Endothelial cell of umbilical vein (primary cell): ENCODE results near the gene NTRK2. TPM values are rescaled to one million over a fixed set of nuclear protein-coding genes. Genes with fewer than 3 reads are reported as not detected.

Experiments used
- BruUV-seq: library from RNA; stranded (reverse); fragments of 400-500 nt; replicated peaks from 2 replicates; lab custom pipeline; 2021; lab: Mats Ljungman, UMichigan
- CTCF ChIA-PET: fragments of 300-600, 350-600 bp; sonication (Branson Sonifier 250); formaldehyde crosslinking; loops from one replicate; lab custom pipeline; 2021; ENCODE audit warnings: antibody characterized with exemption, inconsistent platforms; lab: Charles Lee
- POLR2A ChIA-PET: fragments of 300-600, 350-600 bp; sonication (Branson Sonifier 250); formaldehyde crosslinking; loops from one replicate; lab custom pipeline; 2021; ENCODE audit warnings: antibody characterized with exemption, inconsistent platforms; lab: Charles Lee
- DNase-seq: peaks from one replicate; pipeline ENCODE4 v3.0.0-alpha.2; 2011; ENCODE audit warnings: low read depth, low spot score
- FAIRE-seq: peaks from 2 replicates; lab custom pipeline; 2011; peaks lifted over from hg19 to GRCh38; lab: Jason Lieb, UNC
- H2AFZ ChIP-seq: 2 replicates; pipeline ENCODE4 v1.6.0; 2012; ENCODE audit warnings: low read depth, low read length, control low read depth, inconsistent platforms
- H3K27ac ChIP-seq: 2 replicates; pipeline ENCODE4 v1.5.1; 2011; ENCODE audit warnings: low read depth, mild to moderate bottlenecking, control low read depth, low read length, moderate library complexity; ENCODE audit not compliant: insufficient read depth
- H3K27me3 ChIP-seq, 2 experiments: 2 replicates each; pipeline versions ENCODE4 v1.6.0 to v1.6.1; 2011; ENCODE audit warnings: low read length in 2 of 2, mixed read lengths in 1 of 2; ENCODE audit not compliant: control insufficient read depth in 2 of 2, insufficient read depth in 2 of 2
- H3K36me3 ChIP-seq, 2 experiments: 2 replicates in 1 of 2; 3 replicates in 1 of 2; pipeline ENCODE4 v1.5.1; 2011; ENCODE audit warnings: low read length in 2 of 2, mild to moderate bottlenecking in 1 of 2, moderate library complexity in 1 of 2; ENCODE audit not compliant: control insufficient read depth in 2 of 2, insufficient read depth in 2 of 2; ENCODE audit errors: extremely low read depth in 1 of 2
- H3K4me1 ChIP-seq: 3 replicates; pipeline ENCODE4 v1.5.1; 2011; ENCODE audit warnings: mild to moderate bottlenecking, low read length; ENCODE audit not compliant: control insufficient read depth, insufficient read depth; ENCODE audit errors: extremely low read depth
- H3K4me2 ChIP-seq: 2 replicates; pipeline ENCODE4 v1.6.1; 2011; ENCODE audit warnings: low read length, control low read depth, mixed read lengths; ENCODE audit not compliant: insufficient read depth
- H3K4me3 ChIP-seq, 3 experiments: fragments of 200-600 bp in 1 of 3; sonication (generic), shearing (Covaris generic) in 1 of 3; replicated peaks in 1 of 3; 2 replicates each; pipeline ENCODE4 v1.5.1; 2011 to 2016; ENCODE audit warnings: control low read depth in 3 of 3, low read length in 3 of 3, mild to moderate bottlenecking in 2 of 3, inconsistent platforms in 1 of 3, low read depth in 1 of 3, moderate library complexity in 1 of 3; ENCODE audit not compliant: insufficient read depth in 1 of 3
- H3K79me2 ChIP-seq: 2 replicates; pipeline ENCODE4 v1.6.0; 2012; ENCODE audit warnings: low read length, inconsistent platforms; ENCODE audit not compliant: control insufficient read depth, insufficient read depth
- H3K9ac ChIP-seq: replicated peaks from 2 replicates; pipeline ENCODE3; 2011; ENCODE audit warnings: low read length, control low read depth; ENCODE audit not compliant: insufficient read depth; ENCODE audit errors: extremely low read depth
- H3K9me1 ChIP-seq: replicated peaks from 3 replicates; pipeline ENCODE4 v1.6.0; 2011; ENCODE audit warnings: mild to moderate bottlenecking, low read length; ENCODE audit not compliant: control insufficient read depth, insufficient read depth; ENCODE audit errors: extremely low read depth
- H3K9me3 ChIP-seq: replicated peaks from 2 replicates; pipeline ENCODE4 v1.5.1; 2012; ENCODE audit warnings: low read length, inconsistent platforms; ENCODE audit not compliant: control insufficient read depth, insufficient read depth
- H4K20me1 ChIP-seq: replicated peaks from 2 replicates; pipeline ENCODE3; 2011; ENCODE audit warnings: mild to moderate bottlenecking, low read length; ENCODE audit not compliant: control insufficient read depth, insufficient read depth; ENCODE audit errors: extremely low read depth
- CTCF ChIP-seq, 2 donors: IDR thresholded peaks; 1 replicate in 1 of 2; 2 replicates in 1 of 2; pipeline ENCODE4 v1.5.1; 2011; ENCODE audit warnings: low read length in 2 of 2, mild to moderate bottlenecking in 2 of 2, moderate library complexity in 2 of 2, control low read depth in 1 of 2, inconsistent platforms in 1 of 2, low read depth in 1 of 2; ENCODE audit not compliant: insufficient read depth in 1 of 2; ENCODE audit errors: extremely low read depth in 1 of 2
- EZH2 ChIP-seq: IDR thresholded peaks from 2 replicates; pipeline ENCODE4 v1.6.1; 2012; ENCODE audit warnings: borderline replicate concordance, low read depth, mild to moderate bottlenecking, moderate library complexity, low read length, inconsistent platforms; ENCODE audit not compliant: severe bottlenecking
- FOS ChIP-seq: IDR thresholded peaks from 2 replicates; pipeline ENCODE4 v1.6.1; 2011; ENCODE audit warnings: mild to moderate bottlenecking, low read length, moderate library complexity, borderline replicate concordance; ENCODE audit not compliant: insufficient read depth
- JUN ChIP-seq: IDR thresholded peaks from 2 replicates; pipeline ENCODE4 v1.6.1; 2011; ENCODE audit warnings: borderline replicate concordance, low read depth; ENCODE audit not compliant: insufficient read length, insufficient read depth
- MAX ChIP-seq: IDR thresholded peaks from 2 replicates; pipeline ENCODE4 v1.6.1; 2011; ENCODE audit not compliant: insufficient read depth, insufficient read length
- MYC ChIP-seq: IDR thresholded peaks from one replicate; pipeline ENCODE4 v1.6.1; 2011; ENCODE audit warnings: mild to moderate bottlenecking, low read depth, low read length
- POLR2A ChIP-seq: IDR thresholded peaks from 2 replicates; pipeline ENCODE4 v1.6.1; 2012; ENCODE audit warnings: low read depth, mild to moderate bottlenecking, control low read depth, low read length
- dilution Hi-C: fragments of 300-500 bp; cut with MboI; formaldehyde crosslinking; loops from one replicate; pipeline ENCODE4 v1.15.0; 2019; ENCODE audit warnings: low sequenced_read_pairs; ENCODE audit not compliant: extremely low pct_ligation_motif_present
- intact Hi-C: fragments of 100-400 bp; cut with micrococcal nuclease; formaldehyde crosslinking; loops from one replicate; pipeline ENCODE4 v1.10.0; 2022
- polyA plus RNA-seq, 4 experiments: library from polyadenylated mRNA; depleted of rRNA in 3 of 4; stranded (reverse) in 3 of 4; unstranded in 1 of 4; fragments of >200 nt; gene quantifications; 2 replicates each; pipeline versions ENCODE4 v1.2.1 to v1.2.3, GENCODE V29; 2011 to 2012; ENCODE audit warnings: missing spikeins in 1 of 4
- total RNA-seq: library from RNA; stranded (reverse); gene quantifications from 2 replicates; pipeline ENCODE4 v1.2.3, GENCODE V29; 2021

The NTRK2 gene
- total and polyA plus RNA-seq, 2 donors (not counting 3 experiments of a cell fraction or from before 2014, with no cell fraction given), result 0.01 to 0.13 TPM

- Histone ChIP-seq H3K9me1 (no peaks in the 10 kb centered on the region), H3K27me3 (no peaks in the 10 kb centered on the region), H3K36me3 (no peaks in the 10 kb centered on the region), H3K4me2 (no peak overlapping the region), H3K4me1 (no peaks in the 10 kb centered on the region), H3K4me3 (no peak overlapping the region), H4K20me1 (no peaks in the 10 kb centered on the region), H3K27ac (no peak overlapping the region), H2AFZ (no peak overlapping the region), H3K9me3 (no peaks in the 10 kb centered on the region), H3K9ac (no peak overlapping the region), H3K79me2 (no peaks in the 10 kb centered on the region)
- dilution Hi-C loops, result no loop called here
- BruUV-seq, result no TSS peak
- ChIA-PET POLR2A (no interaction called here), CTCF (interaction anchor here (1.6 kb wide), 1 partner anchor 9 kb away, joined by 5 read pairs; no protein-coding TSS in a partner anchor)
- DNase-seq (no peak), FAIRE-seq (no peak)
- TF ChIP-seq JUN (no peak), EZH2 (no peak), POLR2A (no peak), CTCF (IDR thresholded peaks at IDR 0.05; ENCODE audit: extremely low read depth in 1 of 2, insufficient read depth in 1 of 2, low read depth in 1 of 2, low read length in 2 of 2) (no peak), MAX (no peak), FOS (no peak), MYC (no peak)
- intact Hi-C loops, result no loop called here
Measured at GRCh38 chr9:84921175-84921574, 251.6 kb downstream of the NTRK2 start.
